ENCODE data around the gene UNC5B.

Gene UNC5B

DNA sequence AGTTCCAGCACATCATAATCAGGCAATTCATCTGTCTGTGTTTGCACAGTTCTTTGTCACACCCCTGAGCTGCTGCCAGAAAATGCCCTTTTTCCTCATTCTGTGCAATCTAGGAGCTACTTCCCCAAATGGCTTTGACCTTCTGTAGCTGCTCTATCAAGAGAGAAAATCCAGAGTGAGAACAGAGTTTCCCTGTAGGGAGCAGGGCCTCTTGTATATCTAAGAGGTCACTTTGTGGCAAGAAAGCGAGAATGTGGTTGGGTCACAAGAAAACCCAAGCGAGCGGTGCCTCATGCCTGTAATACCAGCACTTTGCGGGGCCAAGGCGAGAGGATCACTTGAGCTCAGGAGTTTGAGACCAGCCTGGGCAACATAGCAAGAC, 131.0 kb downstream of the UNC5B start:
- DNase-seq (ENCODE audit: low read depth in 3 of 3), result no peak

DNA sequence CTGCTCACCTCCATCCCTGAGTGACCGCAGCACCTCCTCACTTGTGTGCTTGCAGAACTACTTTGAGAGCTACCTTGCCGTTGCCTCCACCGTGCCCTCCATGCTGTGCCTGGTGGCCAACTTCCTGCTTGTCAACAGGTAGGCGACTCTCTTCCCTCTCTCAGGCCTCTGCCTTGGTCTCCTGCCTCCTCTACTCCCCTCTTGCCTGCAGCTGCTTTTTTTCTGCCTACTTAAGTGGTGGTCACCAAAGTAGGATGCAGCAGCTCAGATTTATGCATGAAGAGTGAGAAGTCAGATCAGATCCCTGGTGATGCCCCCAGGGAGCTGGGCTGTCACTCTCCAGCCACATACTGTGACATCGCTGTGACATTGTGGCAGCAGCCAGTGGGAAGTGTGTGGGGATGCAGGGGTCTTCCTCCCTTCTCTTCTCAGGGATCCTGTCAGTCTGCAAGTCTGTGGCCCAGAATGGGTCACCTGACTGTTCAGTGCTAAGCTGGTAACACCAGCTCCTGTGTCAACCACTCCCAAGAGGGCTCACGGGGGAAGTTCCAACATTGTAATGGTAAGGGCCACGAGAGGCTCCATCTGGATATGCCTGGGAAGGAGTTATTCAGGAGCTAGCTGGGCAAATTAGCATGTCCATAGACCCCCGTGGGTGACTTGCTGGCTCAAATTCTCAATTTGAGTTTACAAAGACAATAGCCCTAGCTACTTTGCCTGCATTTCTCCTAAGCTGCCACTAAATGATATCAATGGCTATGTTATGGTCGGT, 132.0 kb downstream of the UNC5B start:
- DNase-seq (ENCODE audit: low read depth in 3 of 3), result no peak

DNA sequence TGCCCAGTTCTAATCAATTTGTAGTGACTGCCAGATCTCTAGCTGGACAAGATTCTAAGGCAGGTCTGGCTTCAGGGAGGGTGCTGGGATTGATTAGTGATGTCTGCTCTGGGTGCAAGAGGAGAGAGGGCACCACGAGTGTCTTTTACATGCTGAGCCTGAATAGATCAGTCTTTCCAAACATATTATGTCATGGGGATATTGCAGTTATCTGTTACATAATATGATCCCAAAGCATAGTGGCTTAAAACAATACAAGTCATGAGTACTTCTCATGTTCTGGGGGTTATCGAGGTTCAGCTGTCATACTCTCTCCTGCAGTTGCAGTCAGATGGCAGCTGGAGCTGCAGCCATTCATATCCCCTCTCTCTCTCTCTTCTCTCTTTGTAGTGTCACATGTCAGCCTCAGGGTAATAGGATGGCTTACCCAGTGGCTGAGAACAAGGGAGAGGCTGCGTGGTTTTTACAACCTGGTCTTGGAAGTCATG, 132.7 kb downstream of the UNC5B start:
- DNase-seq (ENCODE audit: low read depth in 3 of 3), result no peak

DNA sequence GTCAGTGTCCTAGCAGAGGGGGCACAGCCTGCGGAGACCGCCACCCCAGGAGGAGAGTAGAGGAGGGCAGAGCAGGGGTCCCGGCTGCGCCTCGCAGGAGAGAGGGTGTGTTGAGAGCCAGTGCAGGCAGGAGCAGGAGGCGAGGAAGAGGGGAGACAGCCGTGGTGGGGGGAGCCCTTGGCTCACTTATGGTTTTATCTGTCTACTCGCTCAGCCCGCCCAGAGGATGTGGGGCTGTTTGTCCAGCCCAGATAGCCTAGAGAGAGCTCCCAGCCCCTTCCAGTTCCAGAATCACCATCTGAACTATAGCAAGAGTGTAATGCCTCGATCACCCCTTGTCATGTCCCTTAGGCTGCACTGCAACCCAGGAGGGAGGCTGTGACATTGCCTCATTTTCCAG, 133.3 kb downstream of the UNC5B start:
- DNase-seq (ENCODE audit: low read depth in 3 of 3), result no peak

DNA sequence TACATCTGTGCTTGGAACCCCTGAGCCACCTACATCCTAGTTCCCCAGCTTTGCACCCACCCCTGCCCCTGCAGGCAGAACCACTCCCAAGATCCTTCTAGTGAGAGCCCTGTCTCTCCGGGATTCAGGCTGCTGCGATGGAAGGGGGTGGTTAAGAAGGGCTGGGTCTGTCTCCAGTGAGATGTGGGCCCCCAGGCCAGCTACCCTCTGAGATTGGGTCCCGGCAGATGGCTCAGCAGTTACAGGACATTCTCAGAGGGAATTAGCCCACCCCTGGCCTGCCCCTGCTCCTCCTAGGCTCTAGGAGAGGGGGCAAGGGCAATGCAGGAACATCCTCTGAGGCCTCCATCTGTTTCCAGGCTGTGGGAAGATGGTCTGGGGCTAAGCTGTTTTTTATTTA, 134.4 kb downstream of the UNC5B start:
- no peak for DNase-seq (ENCODE audit: low read depth in 3 of 3)

DNA sequence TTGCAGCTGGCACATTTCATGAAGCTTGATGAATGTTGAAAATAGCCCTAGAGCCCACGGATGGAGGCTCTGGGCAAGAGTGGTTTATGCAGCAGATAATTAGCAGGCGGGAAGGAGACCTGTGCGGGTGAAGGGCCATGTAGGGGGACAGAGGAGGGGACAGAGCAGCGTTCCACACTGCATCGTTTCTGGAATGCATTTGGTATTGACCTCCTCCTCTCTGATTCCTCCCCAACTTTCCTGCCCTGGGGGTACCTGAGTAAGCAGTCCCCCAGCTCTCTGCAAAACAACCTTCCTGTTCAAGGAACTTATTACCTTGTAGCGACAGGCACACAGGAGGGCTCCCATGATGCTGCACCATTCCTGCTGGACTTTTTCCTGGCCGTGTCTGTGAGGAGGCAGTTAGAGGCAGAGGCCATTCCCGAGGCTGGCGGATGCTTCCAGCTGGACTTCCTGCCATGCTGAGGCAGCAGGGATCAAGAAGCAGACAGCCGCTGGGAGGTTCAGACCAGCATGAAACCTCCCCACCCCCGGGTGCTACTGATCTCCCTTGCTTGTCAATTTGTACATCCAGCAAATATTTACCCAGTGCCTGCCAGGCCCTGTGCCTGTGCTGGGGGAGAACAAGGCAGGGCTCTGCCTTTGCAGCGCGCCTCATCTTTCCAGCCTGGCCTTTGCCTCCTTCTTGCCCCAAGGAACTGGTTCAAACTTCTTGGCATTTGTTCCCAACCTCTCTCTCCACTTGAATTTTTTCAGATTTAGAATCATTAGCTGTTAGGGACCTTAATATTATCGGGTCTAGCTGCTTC, 135.4 kb downstream of the UNC5B start:
- DNase-seq (ENCODE audit: low read depth in 3 of 3), result no peak

DNA sequence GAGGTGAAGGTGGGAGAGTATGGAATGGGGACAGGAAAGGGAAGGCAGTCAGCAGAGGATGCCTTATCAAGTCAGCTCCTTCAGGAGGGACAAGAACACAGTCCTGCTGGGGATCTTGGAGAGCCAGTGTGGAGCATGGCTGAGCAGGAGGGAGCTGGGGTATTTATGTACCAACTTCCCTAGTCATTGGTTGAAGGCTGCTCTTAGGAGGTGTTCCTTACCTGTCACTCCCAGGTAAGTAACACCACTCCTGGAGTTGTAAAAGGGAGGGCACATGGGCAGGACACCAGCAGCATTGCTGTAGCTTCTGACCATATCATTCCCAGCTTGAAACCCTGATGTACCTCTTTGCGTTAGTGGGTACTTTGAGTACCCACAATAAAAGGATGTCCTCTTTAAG, 136.5 kb downstream of the UNC5B start:
- DNase-seq (ENCODE audit: low read depth in 3 of 3), result no peak

DNA sequence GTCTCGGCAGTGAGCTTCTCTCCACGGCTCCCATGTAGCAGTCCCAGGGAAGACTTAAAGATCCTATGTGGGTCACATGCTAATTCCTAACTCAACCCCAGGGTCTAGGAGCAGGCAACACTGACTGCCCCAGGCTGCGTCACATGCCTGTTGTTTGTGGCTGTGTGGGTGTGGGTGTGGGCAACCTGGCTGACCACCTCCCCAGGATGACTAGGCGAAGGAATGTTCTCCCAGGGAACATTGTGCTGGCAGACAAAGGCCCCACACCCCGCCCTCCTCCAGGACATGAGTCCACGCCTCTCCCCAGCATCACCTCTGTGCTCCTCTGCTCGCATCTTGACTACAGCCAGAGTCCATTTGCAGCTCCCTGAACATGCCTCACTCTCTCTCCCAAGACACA, 137.0 kb downstream of the UNC5B start:
- no peak for DNase-seq (ENCODE audit: low read depth in 3 of 3)

DNA sequence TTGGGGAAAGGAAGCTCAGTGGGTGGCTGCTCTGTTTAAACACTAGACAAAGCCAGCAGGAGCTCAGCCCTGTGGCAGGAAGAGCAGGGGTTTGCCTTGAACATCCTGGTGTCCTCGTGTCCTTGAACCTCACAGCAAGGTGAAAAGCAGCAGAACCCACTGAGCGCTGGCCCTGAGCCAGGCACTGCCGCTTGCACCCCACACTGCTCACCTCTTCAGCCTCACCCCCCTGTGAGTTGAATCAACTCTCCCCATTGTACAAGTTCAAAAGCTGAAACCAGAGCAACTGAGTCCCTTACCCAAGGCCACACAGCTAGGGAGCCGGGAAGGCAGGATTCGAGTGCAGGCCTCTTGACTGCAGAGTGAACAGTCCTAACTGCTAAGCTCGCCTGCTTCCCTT, 138.7 kb downstream of the UNC5B start:
- DNase-seq (ENCODE audit: low read depth in 3 of 3), result no peak

DNA sequence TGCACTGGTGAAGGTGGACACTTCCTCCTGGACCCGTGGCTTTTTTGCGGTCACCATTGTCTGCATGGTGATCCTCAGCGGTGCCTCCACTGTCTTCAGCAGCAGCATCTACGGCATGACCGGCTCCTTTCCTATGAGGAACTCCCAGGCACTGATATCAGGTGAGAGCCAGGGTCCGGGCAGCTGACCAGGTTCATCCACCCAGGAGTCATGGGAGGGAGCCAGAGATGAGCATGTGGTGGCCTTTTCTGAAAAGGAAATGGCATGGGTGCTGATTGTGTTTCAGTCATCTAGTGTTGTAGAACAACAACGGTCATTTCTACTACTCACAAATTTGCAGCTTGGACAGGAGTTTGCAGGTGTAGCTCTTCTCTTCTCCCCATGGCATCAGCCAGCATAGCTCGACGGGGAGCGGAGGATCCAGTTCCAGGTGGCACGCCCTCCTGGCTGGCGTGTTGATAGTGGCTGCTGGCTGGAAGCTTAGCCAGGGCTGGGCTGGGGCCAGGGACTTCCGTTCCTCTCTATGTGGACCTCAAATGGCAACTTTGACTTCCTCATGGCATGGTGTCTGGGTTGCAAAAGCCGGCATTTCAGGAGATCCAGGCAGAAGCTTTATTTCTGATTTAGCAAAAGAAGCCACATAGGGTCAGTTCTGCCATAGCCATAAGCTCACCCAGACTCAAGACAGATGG, 139.4 kb downstream of the UNC5B start:
- no peak for DNase-seq (ENCODE audit: low read depth in 3 of 3)
